HG03565 (cell line): ENCODE measurements around the gene WFDC2.
"Not testable (repeated sequence)": the region's sequence is repeated elsewhere in the genome, so short reads cannot be mapped to it uniquely, and the experiment has no call there.

Experiments
- ATAC-seq: cut with Tn5 transposase; IDR thresholded peaks from one replicate; pipeline ENCODE4 v1.9.1; 2021; ENCODE audit warnings: mild to moderate bottlenecking, moderate library complexity; ENCODE audit not compliant: unreplicated experiment

Gene WFDC2

DNA sequence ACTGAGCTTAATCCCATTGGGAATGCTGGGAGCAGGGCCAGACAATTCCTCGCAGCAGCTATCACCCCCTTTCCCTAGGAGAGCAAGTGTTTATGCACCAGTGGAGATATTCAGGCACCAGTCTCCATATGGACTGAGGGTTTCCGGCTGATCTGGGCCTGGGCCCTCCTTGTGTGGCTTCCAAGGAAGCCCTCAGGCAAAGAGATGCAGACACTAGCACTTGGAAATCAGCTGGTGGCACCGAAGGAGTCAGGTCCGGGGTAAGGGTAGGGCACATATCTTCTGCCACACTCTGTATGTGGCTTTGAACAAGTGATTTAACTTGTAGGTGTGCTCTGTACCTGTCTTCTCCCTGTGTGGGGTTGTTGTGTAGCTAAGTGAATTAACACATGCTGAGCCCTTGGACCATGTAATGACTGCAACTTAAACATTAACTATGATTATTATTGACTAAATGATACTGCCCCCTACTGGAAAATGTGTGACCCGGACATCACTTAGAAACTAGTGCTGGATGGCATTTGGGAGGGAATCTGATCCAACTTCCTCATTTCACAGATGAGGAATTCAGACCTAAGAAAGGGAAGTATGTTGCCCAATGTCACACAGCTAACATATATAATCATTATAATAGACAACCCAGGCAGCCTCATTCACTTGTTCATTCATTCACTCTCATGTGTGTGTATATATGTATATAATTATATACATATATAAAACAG is 19.3 kb upstream of the WFDC2 start:
- ATAC-seq: no peak

DNA sequence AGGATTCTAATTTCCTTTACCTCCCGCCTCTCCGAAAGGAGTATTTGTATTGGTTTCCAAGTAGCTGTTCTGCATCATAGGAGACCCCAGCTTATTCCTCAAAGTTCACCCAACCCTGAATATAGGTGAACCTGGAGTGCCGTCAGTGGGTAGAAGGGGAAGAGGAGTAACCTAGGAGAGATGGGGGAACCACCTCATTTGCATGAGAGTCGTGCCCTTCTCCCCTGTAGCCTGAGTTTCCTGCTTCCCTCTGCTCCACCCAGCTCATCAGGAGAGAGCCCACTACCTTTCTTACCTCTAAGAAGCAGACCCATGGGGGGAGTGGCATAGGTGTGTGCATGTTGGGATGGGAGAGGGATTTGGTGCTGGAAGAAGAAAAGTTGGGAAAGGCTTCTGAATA is 17.3 kb upstream of the WFDC2 start:
- ATAC-seq: no peak

DNA sequence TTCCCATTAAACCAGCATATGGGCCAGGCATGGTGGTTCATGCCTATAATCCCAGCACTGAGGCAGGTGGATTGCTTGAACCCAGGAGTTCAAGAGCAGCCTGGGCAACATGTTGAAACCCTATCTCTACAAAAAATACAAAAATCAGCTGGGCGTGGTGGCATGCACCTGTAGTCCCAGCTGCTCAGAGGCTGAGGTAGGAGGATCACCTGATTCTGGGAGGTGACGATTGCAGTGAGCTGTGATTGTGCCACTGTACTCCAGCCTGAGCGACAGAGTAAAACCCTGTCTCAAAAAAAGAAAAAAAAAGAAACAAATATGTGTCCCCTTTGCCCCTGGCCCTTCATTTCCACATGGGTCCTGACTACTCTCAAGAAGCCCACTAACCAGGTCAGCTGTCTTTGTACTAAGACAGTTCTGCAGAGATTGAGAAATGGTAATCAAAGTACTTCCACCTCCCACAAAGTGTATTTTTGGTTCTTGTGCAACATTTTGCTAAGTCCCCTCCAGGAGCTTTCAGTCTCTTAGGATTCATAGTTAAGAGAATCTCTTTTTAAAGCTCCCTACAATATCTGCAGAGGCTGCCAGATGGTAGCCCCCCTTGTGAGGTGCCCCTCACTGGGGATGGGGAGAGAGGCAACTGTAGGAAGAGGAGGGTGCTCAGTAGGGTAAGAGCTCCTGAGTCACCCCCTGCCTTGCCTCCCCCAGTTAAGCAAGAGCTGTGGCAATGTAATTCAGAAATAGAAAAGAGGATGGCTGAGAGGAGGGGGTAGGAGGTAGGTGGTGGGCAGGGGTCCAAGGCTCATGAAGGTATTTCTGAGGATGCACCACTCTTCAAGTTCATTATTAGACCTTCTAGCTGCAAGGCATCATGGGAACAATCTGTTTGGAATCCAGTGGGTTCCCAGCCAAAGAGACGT is 16.5 kb upstream of the WFDC2 start:
- ATAC-seq: no peak

DNA sequence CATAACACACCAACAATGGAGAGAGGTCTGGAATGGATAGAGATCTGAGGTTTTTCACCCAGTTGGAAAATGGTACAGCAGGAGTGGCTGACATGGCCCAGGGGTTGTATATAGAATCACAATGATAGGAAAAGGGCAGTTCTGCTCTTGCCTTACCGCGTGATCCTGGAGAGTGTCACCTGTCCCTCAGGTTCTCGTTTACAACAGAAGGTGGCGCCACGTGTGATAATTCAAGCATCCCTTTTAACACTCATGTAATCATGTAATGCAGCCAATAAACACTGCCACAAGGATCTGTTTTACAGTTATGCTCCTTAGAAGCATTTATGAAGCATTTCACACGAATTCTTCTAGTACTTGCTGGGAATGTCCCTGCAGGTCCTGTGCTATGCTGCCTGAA is 12.9 kb upstream of the WFDC2 start:
- ATAC-seq: no peak

DNA sequence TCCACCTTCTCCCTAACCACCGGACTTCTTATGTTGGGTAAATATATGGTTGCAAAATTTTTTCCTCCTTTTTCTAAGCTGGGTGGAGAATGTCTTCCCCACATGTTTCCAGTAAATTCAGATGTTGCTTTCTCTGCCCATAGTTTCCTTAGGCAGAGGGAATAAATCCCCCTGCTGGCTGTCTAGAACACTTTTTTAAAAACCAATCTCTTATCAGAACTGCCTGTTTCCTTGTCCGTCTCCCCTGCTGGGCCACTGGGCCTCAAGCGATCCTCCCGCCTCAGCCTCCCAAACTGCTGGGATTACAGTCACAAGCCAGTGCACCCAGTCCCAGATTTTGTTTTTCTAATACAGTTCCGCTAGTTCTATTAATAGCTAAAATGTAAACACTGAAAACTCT is 9.9 kb upstream of the WFDC2 start:
- ATAC-seq: no peak

DNA sequence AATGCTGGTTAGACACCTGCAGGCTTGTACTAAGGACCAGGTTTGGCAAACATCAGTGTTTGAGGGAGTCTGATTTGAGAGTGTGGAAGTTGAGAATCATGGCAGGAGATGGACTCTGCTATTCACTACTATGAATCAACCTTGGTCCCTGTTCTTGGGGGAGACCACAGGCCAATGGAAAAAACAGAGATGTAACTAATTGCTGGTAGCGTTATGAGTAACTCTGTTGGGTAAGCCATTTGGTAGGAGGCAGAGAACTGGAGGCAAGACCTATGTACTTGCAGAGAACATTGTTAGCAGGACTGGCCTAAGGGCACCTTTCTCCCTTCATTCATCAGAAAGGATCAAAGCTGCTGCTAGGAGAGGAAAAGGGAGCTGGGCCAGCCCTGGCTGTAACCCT is 8.3 kb upstream of the WFDC2 start:
- no peak for ATAC-seq

DNA sequence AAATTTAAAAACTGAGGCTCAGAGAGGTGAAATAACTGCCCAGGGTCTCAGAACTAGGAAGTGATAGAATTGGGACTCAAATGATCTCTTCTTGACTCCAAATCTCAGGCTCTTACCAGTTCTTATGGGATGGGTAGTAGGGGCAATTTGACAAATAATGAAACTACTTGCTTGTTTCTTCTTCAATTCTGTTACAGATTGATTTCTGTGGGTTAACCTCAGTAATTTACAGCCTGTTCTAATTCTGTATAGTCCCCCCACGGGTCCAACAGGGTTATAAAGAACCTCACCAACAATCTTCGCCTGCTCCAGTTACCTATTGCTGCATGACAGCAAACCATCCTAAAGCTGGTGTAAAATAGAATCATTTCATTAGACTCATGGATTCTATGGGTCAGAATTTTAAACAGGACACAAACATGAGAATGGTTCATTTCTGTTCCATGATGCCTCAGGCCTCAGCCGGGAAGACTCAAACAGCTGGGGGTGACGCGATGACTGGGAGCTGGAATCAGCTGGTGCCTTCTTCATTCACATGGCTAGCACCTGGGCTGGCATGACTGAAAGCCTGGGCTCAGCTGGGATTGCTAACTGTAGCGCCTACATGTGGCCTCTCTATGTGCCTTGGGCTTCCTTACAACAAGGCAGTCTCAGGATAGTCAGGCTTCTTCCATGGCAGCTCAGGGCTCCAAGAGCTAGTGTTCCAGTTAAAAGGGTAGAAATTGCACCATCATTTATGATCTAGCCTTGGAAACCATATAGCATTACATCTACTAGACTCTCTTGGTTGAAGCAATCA is 6.6 kb upstream of the WFDC2 start:
- no peak for ATAC-seq

DNA sequence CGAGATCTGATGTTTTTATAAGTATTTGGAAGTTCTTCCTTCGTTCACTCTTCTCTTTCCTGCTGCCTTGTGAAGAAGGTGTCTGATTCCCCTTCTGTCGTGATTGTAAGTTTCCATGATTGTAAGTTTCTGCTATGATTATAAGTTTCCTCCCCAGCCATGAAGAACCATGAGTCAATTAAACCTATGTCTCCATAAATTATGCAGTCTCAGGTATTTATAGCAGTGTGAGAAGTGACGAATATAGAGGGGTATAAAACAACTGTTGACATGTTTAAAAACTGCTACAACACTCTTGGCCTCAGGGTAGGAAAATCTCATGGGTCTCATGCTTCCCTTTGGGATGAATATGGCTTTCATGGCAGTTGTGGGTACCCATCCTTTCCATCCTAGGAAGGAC is 5.8 kb upstream of the WFDC2 start:
- no peak for ATAC-seq

DNA sequence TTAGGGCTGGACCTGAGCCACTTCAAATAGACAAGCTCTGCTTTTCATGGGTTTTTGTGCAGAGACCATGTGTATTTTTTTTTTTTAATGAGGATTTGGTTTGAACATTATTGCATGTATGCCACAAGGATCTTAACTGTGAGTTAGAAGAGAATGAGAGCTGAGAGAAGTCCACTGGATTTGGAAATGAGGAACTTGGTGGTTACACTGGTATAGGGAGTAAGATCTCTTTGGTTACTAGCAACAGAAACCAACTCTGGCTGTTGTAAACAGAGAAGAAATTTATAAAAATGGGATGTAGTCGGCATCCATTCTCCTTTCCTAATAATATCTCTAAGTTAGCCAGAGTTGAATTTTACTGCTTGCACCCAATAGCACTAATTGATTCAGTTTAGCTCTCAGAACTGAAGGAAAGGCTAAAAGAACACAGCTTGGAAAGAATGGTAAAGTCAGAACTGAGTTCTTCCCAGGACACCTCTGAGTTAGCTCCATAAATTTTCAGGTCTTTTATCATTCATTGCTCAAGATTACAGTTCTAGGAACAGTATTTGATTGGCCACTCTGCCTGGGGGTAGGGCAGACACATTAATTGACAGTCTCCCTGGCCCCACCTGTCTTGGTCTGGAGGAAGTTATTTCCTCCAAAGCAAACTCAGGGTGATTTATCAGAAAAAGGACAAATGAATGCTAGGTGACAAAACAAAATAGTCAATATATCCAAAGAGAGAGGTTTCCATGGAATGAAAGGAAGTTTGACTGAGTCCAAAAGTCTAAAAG is 3.9 kb upstream of the WFDC2 start:
- ATAC-seq: no peak

DNA sequence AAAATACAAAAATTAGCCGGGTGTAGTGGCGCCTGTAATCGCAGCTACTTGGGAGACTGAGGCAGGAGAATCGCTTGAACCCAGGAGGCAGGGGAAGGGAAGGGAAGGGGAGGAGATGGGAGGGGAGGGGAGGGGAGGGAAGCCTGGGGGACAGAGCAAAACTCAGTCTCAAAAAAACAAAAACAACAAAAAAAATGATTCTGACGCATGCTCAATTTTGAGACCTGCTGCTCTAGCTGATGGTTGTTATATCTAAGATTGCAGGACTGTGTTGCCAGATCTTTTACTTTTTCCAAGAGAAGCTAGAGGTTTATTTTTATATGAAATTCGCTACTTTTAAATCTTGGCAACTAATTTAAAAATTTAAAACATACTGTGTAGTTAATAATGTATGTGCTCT is 2.4 kb upstream of the WFDC2 start:
- ATAC-seq: no peak

DNA sequence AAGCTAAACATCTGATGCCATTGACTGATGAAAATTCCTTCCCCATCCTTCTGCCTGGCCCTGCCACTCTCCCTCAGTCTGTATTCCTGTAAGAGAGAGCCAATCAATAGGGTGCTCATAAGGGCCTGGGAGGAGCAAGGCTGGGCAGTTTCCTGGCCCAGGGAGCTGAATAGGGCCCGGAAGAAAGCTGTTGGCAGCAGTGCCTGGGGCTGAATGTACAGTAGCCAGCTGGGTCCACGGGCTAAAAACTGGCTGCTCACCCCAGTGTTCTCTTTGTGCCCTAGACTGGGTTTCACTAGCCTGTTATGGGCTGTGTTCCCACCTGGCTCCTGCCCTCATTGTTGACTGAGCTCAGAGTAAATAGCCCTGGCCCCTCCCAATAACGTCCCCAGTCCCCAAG is 1.7 kb upstream of the WFDC2 start:
- ATAC-seq: no peak

DNA sequence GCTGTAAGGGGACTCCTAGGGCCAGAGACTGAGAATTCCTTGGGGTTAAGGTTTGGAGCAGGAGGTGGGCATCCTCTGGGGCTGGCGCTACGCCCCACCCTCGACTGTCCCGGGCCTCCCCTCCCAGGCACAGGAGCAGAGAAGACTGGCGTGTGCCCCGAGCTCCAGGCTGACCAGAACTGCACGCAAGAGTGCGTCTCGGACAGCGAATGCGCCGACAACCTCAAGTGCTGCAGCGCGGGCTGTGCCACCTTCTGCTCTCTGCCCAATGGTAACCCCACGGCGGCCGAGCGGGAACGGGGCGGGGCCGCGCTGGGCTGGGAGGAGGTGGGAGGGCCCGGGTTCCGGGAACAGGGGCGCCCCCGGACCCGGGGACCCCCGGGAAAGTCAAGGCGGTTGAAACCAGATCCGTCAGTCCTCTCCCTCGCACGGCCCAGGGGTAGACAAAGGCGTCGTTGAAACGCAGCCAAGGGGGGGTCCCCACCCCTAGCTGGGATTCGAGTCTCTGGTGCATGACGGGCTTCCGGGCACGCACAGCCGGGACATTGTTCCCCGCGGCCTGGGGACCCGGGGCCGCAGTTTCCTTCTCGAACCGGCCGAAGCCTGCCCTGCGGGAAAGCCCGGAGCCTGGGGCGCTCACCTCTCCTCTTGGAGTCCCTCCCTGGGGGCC is 844 bp downstream of the WFDC2 start:
- ATAC-seq: no peak

DNA sequence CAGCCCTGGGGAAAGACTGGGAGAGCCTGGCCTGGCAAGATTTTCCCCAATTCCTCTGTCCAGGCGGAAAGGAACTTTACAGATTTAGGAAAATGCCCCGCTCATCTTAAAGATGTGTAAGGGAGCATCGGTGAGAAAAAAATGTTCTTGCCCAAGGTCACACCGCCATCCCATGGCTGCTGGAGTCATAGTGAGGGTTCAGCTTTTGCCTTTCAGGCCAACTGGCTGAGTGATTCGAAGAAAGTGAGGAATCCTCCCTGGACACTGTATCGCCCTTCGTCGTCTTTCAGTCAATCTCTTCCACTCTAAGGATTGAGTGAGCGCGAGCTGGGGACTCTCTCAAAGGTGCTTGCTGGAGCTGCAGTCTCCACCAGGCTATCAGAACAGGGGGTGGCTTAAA is 1.4 kb downstream of the WFDC2 start:
- ATAC-seq: no peak

DNA sequence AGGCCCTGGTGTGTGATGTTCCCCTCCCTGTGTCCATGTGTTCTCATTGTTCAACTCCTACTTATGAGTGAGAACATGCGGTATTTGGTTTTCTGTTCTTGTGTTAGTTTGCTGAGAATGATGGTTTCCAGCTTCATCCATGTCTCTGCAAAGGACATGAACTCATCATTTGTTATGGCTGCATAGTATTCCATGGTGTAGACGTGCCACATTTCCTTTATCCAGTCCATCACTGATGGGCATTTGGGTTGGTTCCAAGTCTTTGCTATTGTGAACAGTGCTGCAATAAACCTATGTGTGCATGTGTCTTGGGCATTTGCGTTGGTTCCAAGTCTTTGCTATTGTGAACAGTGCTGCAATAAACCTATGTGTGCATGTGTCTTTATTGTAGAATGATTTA is 2.7 kb downstream of the WFDC2 start:
- ATAC-seq: not testable (repeated sequence)

DNA sequence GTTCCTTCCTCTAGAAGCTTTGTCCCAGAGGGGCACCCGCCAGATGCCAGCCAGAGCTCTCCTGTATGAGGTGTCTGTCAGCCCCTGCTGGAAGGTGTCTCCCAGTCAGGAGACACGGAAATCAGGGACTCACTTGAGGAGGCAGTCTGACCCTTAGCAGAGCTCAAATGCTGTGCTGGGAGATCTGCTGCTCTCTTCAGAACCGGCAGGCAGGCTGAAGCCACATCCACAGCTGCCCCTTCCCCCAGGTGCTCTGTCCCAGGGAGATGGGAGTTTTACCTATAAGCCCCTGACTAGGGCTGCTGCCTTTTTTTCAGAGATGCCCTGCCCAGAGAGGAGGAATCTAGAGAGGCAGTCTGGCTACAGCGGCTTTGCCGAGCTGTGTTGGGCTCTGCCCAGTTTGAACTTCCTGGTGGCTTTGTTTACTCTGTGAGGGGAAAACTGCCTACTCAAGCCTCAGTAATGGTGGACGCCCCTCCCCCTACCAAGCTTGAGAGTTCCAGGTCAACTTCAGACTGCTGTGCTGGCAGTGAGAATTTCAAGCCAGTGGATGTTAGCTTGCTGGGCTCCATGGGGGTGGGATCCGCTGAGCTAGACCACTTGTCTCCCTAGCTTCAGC is 8.1 kb downstream of the WFDC2 start:
- ATAC-seq: not testable (repeated sequence)

DNA sequence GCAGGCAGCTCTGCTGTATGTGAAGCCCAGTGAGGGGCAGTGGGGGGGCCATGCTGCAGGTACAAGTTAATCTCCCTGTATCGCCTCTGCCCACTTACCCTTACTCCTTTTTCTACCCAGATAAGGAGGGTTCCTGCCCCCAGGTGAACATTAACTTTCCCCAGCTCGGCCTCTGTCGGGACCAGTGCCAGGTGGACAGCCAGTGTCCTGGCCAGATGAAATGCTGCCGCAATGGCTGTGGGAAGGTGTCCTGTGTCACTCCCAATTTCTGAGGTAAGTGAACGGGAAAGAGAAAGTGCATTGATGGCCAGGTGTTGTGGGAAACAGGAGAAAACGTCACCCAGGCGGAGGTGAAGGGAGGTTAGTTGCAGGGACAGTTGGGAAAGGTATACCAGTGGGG is 10.3 kb downstream of the WFDC2 start:
- ATAC-seq: no peak

DNA sequence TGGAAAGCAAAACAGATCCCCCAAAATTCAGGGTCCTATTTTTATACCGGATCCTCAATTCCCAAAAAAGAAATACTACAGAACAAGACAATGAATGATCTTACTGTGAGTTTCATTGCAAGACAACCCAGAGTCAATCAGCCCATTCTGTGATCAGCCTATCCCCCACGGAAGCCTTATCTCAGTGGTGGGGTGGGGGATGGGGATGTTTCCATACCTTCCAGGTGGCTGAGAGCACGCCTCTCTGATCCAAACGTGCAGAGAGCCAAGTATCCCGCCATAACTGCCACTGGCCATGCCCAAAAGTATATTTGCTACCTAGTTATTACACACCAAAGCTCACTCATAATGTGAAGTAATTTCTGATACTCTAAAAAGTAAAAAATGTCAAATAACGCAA is 15.1 kb downstream of the WFDC2 start:
- ATAC-seq: no peak

DNA sequence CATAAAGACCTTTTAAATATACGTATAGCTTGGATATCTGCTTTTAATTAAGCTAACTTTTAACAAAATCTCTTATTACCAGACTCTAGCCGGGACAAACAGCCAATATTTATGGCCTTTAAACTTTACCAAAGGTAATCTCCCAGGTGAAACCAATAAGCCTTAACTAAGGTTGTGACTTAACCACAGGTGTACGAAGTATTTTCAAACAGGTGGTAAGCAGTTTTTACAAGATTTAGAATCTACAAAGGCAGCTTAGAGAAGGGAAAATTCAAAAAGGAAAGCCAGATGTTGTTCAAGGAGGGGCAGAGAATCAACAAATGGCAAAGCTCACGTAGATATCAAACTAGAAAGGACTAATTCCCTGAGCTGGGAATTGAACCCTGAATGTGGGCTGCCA is 15.8 kb downstream of the WFDC2 start:
- ATAC-seq: no peak

DNA sequence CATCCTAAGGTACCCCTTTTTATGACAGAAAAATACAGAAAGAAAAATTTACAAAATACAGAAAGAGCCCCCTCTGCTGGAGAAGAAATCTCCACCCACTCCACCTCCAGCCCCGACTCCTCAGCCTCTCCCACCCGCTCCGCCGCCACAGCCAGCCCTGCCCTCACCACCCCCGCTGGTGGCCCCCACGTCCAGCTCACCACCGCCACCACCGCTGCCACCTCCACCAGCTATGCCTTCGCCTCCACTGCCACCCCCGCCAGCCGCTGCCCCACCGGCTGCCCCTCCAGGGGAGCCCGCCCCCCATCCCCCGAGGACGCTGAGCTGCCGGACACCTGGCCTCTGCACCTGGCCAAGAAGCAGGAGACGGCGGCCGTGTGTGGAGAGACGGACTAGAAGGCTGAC is 17.7 kb downstream of the WFDC2 start:
- no peak for ATAC-seq

DNA sequence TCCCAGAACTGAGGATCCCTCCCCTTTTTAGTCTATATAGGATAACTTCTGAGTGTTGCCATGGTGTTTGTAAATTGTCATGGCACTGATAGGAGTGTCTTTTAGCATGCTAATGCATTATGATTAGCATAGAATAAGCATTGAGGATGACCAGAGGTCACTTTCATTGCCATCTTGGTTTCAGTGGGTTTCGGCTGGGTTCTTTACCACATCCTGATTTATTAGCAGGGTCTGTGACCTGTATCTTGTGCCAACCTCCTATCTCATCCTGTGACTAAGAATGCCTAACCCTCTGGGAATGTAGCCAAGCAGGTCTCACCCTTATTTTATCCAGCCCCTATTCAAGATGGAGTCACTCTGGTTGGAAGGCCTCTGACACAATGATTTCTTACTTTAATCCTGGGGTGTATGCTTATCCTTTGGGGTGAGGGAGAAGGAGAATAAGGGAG is 19.6 kb downstream of the WFDC2 start:
- ATAC-seq: no peak
